Measurements from ENCODE around the gene TUBGCP6.
"Not testable (repeated sequence)": the region's sequence is repeated elsewhere in the genome, so short reads cannot be mapped to it uniquely, and the experiment has no call there.

Gene TUBGCP6

DNA sequence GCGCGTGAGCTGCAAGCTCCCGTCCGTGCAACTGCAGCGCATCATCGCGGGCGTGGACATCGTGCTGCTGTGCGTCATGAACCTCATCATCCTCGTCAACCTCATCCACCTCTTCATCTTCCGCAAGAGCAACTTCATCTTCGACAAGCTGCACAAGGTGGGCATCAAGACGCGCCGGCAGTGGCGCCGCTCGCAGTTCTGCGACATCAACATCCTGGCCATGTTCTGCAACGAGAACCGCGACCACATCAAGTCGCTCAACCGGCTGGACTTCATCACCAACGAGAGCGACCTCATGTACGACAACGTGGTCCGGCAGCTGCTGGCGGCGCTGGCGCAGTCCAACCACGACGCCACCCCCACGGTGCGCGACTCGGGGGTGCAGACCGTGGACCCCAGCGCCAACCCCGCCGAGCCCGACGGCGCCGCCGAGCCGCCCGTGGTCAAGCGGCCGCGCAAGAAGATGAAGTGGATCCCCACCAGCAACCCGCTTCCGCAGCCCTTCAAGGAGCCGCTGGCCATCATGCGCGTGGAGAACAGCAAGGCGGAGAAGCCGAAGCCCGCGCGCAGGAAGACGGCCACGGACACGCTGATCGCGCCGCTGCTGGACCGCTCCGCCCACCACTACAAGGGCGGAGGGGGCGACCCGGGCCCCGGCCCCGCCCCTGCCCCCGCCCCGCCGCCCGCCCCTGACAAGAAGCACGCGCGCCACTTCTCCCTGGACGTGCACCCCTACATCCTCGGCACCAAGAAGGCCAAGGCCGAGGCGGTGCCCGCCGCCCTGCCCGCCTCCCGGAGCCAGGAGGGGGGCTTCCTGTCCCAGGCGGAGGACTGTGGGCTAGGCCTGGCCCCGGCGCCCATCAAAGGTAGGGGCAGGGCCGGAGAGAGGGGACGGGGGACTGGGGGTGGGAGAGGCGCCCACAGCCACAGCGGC lies 67.0 kb downstream of the TUBGCP6 start:
- no peak for DNase-seq

- no peak for DNase-seq
Observed at GRCh38 chr22:50176850-50177536, 67.8 kb downstream of the TUBGCP6 start.

- no peak for DNase-seq
Observed at GRCh38 chr22:50175921-50176849, 68.6 kb downstream of the TUBGCP6 start.

DNA sequence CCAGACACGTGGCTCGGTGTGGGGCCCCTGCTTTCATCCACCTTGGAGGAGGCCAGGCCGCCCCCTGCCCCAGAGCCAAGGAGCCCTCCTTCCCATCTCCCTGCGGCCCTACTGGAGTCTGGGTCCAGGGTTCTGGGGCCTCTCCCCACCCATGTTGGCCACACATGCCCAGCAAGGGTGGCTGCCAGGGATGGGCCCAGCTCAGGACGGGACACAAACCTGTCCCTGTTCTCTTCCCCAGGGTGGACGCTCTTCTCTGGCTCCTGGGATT lies 69.7 kb downstream of the TUBGCP6 start:
- no peak for DNase-seq

- no peak for DNase-seq
Observed at GRCh38 chr22:50174382-50175190, 70.2 kb downstream of the TUBGCP6 start.

GRCh38 chr22:50173983-50174355 lies 70.9 kb downstream of the TUBGCP6 start:
- DNase-seq: no peak

GRCh38 chr22:50173311-50173982 lies 71.4 kb downstream of the TUBGCP6 start:
- DNase-seq: no peak

- no peak for DNase-seq
Observed at GRCh38 chr22:50171965-50172421, 72.8 kb downstream of the TUBGCP6 start.

GRCh38 chr22:50171319-50171964 lies 73.4 kb downstream of the TUBGCP6 start:
- no peak for DNase-seq

- DNase-seq: no peak
Observed at GRCh38 chr22:50170453-50171318, 74.1 kb downstream of the TUBGCP6 start, which contains the start of gene PANX2. Gene PANX2 (plus strand): TSS chr22:50170731. CDS start chr22:50170731, 0 bp downstream.

- no peak for DNase-seq
Observed at GRCh38 chr22:50169774-50170341, 75.0 kb downstream of the TUBGCP6 start.

DNA sequence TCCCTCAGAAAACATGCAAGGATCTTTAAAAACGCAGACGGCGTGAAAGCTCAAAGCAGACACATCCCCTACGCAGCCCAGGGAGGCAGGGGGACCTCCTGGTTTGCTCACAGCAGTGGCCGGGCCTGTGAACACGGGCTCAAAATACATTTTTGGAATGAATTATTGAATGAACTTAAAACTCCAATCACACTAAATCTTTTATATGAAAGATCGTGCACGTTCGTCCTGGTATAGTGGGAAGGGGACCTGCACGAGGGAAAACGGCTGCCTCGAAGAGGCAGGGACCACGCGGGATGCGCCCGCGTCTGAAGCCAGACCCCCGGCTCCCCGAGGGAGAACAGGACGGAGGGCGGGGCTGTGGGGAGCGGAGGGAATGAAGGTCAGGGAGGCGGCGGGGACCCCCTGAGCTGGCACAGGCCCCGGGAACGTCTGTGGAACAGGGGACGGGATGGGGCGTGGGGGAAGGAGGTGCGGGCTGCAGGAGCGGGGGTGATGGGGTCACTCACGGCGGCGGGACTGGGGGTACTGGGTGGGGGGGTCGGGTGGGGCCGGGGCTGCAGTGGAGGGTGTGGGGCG lies 75.6 kb downstream of the TUBGCP6 start:
- DNase-seq: no peak

DNA sequence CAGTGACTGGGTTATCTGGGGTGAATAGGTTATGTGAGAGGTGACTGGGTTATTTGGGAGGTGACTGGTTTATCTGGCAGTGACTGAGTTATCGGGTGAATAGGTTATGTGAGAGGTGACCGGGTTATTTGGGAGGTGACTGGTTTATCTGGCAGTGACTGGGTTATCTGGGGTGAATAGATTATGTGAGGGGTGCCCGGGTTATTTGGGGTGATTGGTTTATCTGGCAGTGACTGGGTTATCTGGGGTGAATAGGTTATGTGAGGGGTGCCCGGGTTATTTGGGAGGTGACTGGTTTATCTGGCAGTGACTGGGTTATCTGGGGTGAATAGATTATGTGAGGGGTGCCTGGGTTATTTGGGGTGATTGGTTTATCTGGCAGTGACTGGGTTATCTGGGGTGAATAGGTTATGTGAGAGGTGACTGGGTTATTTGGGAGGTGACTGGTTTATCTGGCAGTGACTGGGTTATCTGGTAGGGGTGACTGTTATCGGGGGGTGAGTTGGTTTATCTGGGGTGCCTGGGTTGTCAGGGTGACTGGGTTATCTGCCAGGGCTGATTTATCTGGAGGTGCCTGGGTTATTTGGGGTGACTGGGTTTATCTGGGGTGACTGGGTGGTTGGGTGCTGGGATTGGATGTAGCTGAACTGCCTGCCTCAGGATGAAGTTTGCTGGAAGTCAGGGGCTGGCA lies 76.2 kb downstream of the TUBGCP6 start:
- DNase-seq: not testable (repeated sequence)

- DNase-seq: no peak
Observed at GRCh38 chr22:50167689-50168489, 76.9 kb downstream of the TUBGCP6 start.
